Stimulated activated naive CD8-positive, alpha-beta T cell treated with anti-CD3 and anti-CD28 coated beads, Interleukin-15, Interleukin-2, amounts not matched to agents 100 ng/mL and 50 ng/mL, for 24 hours (primary cell): ENCODE measurements around the gene MED13L.

Source experiments
- H3K27ac Mint-ChIP-seq: one replicate; pipeline ENCODE4 v1.8.0; 2021; ENCODE audit warnings: mild to moderate bottlenecking, mixed read lengths
- H3K27me3 Mint-ChIP-seq: one replicate; pipeline ENCODE4 v1.8.0; 2021; ENCODE audit warnings: mixed read lengths
- H3K36me3 Mint-ChIP-seq: one replicate; pipeline ENCODE4 v1.8.0; 2021; ENCODE audit warnings: low read depth, mixed read lengths
- H3K4me1 Mint-ChIP-seq: one replicate; pipeline ENCODE4 v1.8.0; 2021; ENCODE audit warnings: low read depth, mixed read lengths
- H3K4me3 Mint-ChIP-seq: one replicate; pipeline ENCODE4 v1.8.0; 2021; ENCODE audit warnings: mild to moderate bottlenecking, mixed read lengths
- H3K9me3 Mint-ChIP-seq: one replicate; pipeline ENCODE4 v1.8.0; 2021; ENCODE audit warnings: mixed read lengths

The MED13L gene

GRCh38 chr12:116027551-116027821 lies 250.0 kb downstream of the MED13L start:
- H3K4me3 Mint-ChIP-seq: no peak overlapping the region
- peaks cover 43% of the 10 kb centered on the region for H3K4me1 Mint-ChIP-seq
- peaks cover under 1% of the 10 kb centered on the region for H3K36me3 Mint-ChIP-seq
- no peaks in the 10 kb centered on the region for H3K27me3 Mint-ChIP-seq
- peak overlapping the region; percentile 78 for H3K27ac Mint-ChIP-seq
- peaks cover 5% of the 10 kb centered on the region for H3K9me3 Mint-ChIP-seq

DNA sequence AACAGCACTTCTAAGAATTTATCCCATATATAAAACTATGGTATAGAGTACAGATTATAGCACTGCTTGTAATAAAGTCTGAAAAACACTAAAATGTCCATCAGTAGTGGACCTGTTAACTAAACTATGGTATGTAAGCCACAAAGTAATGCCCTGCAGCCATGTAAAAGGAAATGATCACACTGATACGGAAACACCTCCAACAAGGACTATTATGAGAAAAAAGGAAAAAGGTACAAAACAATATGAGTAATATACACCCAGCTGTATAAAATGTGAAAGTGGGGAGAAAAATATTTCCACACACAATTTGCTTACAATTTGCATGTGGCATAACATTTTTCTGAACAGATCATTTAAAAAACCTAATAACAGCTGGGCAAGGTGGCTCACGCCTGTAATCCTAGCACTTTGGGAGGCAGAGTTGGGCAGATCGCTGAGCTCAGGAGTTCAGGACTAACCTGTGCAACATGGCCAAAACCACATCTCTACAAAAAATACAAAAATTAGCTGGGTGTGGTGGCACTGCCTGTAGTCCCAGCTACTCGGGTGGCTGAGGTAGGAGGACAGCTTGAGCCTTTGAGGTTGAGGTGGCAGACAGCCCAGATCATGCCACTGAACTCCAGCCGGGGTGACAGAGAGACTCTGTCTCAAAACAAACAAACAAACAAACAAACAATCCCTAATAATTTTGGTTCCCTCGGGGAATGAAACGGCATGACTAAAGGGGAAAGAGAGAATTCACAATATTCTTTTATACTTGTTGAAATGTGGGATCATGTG lies 250.5 kb downstream of the MED13L start:
- H3K27ac Mint-ChIP-seq: peak overlapping the region; percentile 78
- peaks cover 4% of the 10 kb centered on the region for H3K36me3 Mint-ChIP-seq
- H3K27me3 Mint-ChIP-seq: no peaks in the 10 kb centered on the region
- peaks cover 40% of the 10 kb centered on the region for H3K4me1 Mint-ChIP-seq
- H3K4me3 Mint-ChIP-seq: no peak overlapping the region
- H3K9me3 Mint-ChIP-seq: peaks cover 5% of the 10 kb centered on the region

GRCh38 chr12:116026346-116026745 lies 251.1 kb downstream of the MED13L start:
- peaks cover 40% of the 10 kb centered on the region for H3K4me1 Mint-ChIP-seq
- peaks cover 4% of the 10 kb centered on the region for H3K36me3 Mint-ChIP-seq
- no peak overlapping the region for H3K4me3 Mint-ChIP-seq
- peak overlapping the region; percentile 78 for H3K27ac Mint-ChIP-seq
- H3K27me3 Mint-ChIP-seq: no peaks in the 10 kb centered on the region
- peaks cover 5% of the 10 kb centered on the region for H3K9me3 Mint-ChIP-seq

- no peaks in the 10 kb centered on the region for H3K27me3 Mint-ChIP-seq
- peaks cover 36% of the 10 kb centered on the region for H3K4me1 Mint-ChIP-seq
- H3K4me3 Mint-ChIP-seq: no peak overlapping the region
- H3K9me3 Mint-ChIP-seq: no peaks in the 10 kb centered on the region
- peaks cover 8% of the 10 kb centered on the region for H3K36me3 Mint-ChIP-seq
- H3K27ac Mint-ChIP-seq: no peak overlapping the region
These were observed 252.7 kb downstream of the MED13L start for GRCh38 chr12:116024769-116025168.

GRCh38 chr12:116019415-116019814 lies 258.1 kb downstream of the MED13L start:
- H3K27me3 Mint-ChIP-seq: no peaks in the 10 kb centered on the region
- H3K36me3 Mint-ChIP-seq: peaks cover 39% of the 10 kb centered on the region
- no peak overlapping the region for H3K27ac Mint-ChIP-seq
- no peak overlapping the region for H3K4me3 Mint-ChIP-seq
- H3K4me1 Mint-ChIP-seq: no peaks in the 10 kb centered on the region
- no peaks in the 10 kb centered on the region for H3K9me3 Mint-ChIP-seq

DNA sequence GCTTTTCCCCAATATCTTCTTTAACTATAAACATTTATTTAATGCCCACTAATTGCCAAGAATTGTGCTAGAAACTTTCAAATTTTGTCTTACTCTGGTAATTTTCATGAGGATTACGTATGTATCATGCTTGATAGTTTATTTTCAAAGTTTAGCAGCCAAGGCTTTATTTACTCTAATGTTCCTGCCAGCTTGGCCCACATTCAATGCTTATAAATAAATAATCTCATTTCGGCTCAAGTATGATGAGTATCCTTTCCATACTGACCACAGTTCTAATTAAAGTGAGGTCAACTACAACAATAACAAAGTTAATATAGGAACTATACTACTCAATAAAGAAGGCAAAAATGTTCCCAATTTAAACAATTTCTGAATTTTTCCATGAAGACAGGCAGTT lies 259.2 kb downstream of the MED13L start:
- H3K36me3 Mint-ChIP-seq: peaks cover 49% of the 10 kb centered on the region
- H3K4me3 Mint-ChIP-seq: no peak overlapping the region
- no peaks in the 10 kb centered on the region for H3K9me3 Mint-ChIP-seq
- no peaks in the 10 kb centered on the region for H3K27me3 Mint-ChIP-seq
- no peak overlapping the region for H3K27ac Mint-ChIP-seq
- no peaks in the 10 kb centered on the region for H3K4me1 Mint-ChIP-seq

- H3K27me3 Mint-ChIP-seq: no peaks in the 10 kb centered on the region
- H3K36me3 Mint-ChIP-seq: peaks cover 61% of the 10 kb centered on the region
- no peaks in the 10 kb centered on the region for H3K4me1 Mint-ChIP-seq
- no peak overlapping the region for H3K4me3 Mint-ChIP-seq
- no peak overlapping the region for H3K27ac Mint-ChIP-seq
- no peaks in the 10 kb centered on the region for H3K9me3 Mint-ChIP-seq
These were observed 262.0 kb downstream of the MED13L start for GRCh38 chr12:116015525-116015924.

DNA sequence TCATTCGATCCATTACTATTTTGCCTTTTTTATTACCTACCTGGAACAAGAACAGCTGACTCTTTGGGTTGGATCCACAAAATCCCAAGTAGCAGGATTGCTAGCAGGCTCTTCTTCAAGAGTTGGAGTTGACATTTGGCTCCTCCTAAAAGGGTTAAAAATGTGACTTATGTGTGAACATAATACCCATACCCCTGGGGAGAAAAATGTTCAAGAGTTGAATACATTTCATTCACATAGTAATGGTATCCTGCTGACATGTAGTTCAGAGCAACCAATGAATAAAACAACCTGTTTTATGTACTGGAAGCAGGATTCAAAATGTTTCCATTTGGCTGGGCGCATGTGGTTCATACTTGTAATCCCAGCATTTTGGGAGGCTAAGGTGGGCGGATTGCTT lies 264.7 kb downstream of the MED13L start:
- Mint-ChIP-seq H3K4me1 (no peaks in the 10 kb centered on the region), H3K27ac (no peak overlapping the region), H3K27me3 (no peaks in the 10 kb centered on the region), H3K4me3 (no peak overlapping the region), H3K9me3 (no peaks in the 10 kb centered on the region), H3K36me3 (peaks cover 59% of the 10 kb centered on the region)

GRCh38 chr12:116011217-116011616 lies 266.3 kb downstream of the MED13L start:
- Mint-ChIP-seq H3K9me3 (no peaks in the 10 kb centered on the region), H3K27ac (no peak overlapping the region), H3K4me3 (no peak overlapping the region)

GRCh38 chr12:116010467-116010866 lies 267.0 kb downstream of the MED13L start:
- Mint-ChIP-seq H3K4me1 (no peaks in the 10 kb centered on the region), H3K27me3 (no peaks in the 10 kb centered on the region), H3K4me3 (no peak overlapping the region), H3K27ac (no peak overlapping the region), H3K36me3 (peaks cover 68% of the 10 kb centered on the region), H3K9me3 (no peaks in the 10 kb centered on the region)

More at GRCh38 chr12:116011217-116011616, 266.3 kb downstream of the MED13L start:
- Mint-ChIP-seq H3K27me3 (no peaks in the 10 kb centered on the region), H3K4me1 (no peaks in the 10 kb centered on the region), H3K36me3 (peaks cover 60% of the 10 kb centered on the region)

DNA sequence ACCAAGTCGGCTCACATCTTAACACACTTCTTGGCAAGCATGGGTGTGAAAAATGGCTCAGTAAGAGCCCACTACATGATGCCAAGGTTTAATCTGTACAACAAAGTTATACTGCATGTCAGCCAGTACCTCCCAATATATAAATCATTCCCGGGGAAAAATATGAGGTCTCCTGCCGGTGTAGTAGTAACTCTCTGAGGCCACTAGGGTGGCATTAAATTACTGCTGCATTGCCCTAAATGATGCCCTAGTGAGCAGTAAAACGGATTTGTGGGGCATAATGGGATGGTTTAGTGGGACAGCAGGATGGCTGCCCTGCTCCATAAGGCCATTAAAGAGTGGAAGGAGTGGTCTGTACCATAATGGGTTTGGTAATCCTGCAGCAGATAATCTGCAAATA lies 267.7 kb downstream of the MED13L start:
- Mint-ChIP-seq H3K27me3 (no peaks in the 10 kb centered on the region), H3K9me3 (no peaks in the 10 kb centered on the region), H3K4me3 (no peak overlapping the region), H3K4me1 (no peaks in the 10 kb centered on the region), H3K36me3 (peaks cover 64% of the 10 kb centered on the region), H3K27ac (no peak overlapping the region)

GRCh38 chr12:116006141-116006540 lies 271.4 kb downstream of the MED13L start:
- Mint-ChIP-seq H3K4me3 (no peak overlapping the region), H3K4me1 (peaks cover 14% of the 10 kb centered on the region), H3K27ac (no peak overlapping the region), H3K27me3 (no peaks in the 10 kb centered on the region), H3K36me3 (peaks cover 64% of the 10 kb centered on the region), H3K9me3 (no peaks in the 10 kb centered on the region)

DNA sequence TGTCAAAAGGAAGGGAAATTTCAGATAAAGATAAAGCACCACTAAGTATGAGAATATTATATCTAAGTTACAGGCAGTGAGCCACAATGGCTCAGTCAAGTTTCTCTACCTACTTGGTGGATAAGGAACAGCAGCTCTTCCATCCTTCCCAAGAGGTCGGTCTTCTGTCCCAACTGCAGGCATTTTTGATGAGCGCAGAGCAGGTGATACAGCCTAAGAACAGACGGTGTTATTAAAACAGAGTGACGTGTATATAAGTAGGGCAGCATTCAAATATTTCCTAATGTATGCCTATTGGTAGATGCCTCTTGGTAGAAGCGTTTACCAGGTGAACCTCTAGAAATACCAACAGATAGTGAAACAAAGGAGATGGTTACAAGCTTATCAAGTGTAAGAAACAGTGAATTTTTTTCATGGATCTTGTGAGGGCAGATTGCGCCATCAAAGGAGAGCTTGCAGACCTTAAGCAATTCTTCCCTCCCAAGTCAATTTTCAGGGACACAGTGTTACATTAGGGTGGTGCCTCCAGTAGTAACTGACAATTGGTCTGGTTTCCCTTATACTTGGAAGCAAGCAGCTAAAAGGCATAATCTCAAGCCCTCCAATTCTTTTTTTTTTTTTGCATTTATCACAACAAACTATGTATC lies 274.5 kb downstream of the MED13L start:
- peaks cover 18% of the 10 kb centered on the region for H3K4me1 Mint-ChIP-seq
- H3K27me3 Mint-ChIP-seq: no peaks in the 10 kb centered on the region
- peak overlapping the region; percentile 9 for H3K27ac Mint-ChIP-seq
- H3K9me3 Mint-ChIP-seq: no peaks in the 10 kb centered on the region
- H3K4me3 Mint-ChIP-seq: no peak overlapping the region
- peaks cover 52% of the 10 kb centered on the region for H3K36me3 Mint-ChIP-seq

DNA sequence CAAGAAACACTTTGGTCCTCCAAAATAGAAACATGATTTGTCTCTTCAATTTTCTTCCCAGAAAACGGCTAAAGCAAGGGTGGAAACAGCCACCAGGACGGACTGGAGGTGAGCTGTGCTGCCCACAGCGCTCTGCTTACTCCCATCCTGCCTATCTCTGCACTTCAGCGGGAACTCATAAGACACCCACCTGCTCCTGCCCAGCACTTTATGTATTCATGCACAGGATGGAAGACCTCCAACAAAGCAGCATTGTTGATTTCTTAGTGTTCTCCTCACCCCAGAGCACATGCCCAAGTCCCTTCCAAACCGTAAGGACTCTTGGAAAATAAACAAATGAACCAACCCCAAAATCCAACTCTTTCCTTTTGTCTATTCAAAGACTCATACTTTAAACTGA lies 277.2 kb downstream of the MED13L start:
- no peaks in the 10 kb centered on the region for H3K9me3 Mint-ChIP-seq
- H3K4me3 Mint-ChIP-seq: no peak overlapping the region
- H3K36me3 Mint-ChIP-seq: peaks cover 43% of the 10 kb centered on the region
- no peak overlapping the region for H3K27ac Mint-ChIP-seq
- peaks cover 18% of the 10 kb centered on the region for H3K4me1 Mint-ChIP-seq
- H3K27me3 Mint-ChIP-seq: no peaks in the 10 kb centered on the region

DNA sequence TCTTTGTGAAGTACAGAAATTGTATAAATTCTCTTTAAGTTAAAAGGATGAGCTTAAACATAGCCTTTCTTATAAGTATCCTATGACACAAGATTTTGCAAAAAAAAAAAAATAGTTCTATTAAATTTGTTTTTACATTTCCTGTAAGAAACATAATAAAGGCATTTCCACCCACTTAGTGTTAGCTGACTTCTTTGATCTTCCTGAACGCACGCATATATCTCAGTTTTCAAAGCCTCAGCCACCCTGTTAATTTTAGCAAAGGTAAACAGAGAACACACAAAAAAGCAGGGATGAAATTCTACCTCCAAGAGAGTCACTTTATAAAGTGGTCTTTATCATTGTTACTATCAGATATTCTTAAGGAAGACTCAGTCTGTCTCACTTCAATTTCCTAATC lies 277.9 kb downstream of the MED13L start:
- peaks cover 17% of the 10 kb centered on the region for H3K4me1 Mint-ChIP-seq
- no peak overlapping the region for H3K4me3 Mint-ChIP-seq
- H3K9me3 Mint-ChIP-seq: no peaks in the 10 kb centered on the region
- peaks cover 47% of the 10 kb centered on the region for H3K36me3 Mint-ChIP-seq
- no peaks in the 10 kb centered on the region for H3K27me3 Mint-ChIP-seq
- no peak overlapping the region for H3K27ac Mint-ChIP-seq
